ENCODE results near the gene STYXL1.

The STYXL1 gene

DNA sequence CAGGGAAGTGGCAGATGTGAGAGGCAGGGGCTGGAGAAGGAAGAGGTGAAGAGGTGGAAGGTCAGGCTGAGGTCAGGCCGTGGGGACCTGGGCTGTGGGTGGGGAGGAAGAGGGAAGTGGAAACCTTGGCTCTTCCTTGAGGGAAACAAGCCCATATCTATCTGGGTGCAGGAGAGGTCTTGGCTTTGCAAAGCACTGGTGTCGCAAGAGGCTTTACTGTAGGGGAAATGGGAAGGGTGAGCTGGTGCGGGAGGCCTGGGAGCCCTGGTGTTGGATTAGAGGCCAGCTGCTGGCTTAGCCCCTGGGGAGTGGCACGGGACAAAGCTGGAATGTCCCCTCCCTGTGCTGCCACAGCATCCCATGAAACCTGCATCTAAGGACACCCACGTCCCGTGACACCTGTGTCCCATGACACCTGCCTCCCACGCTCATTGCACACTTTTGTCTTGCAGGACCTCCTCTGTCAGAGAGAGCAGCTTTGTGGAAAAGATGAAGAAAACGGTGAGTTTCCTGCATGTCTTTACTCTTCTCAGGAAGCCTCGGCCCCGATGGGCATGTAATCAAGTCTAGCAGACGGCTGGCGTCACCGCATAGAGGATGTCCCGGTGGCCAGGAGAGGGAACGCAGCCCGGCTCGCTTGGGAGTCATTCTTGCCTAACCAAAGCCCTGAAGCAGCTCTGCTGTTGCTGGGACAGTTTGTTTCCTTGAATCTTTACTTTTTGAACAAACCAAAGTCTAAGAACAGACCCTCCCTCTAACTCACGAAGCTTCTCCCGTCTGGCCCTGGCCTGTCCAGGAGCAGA, 75.6 kb downstream of the STYXL1 start:
- FAIRE-seq: no peak

- no peak for FAIRE-seq
These were observed 76.4 kb downstream of the STYXL1 start for GRCh38 chr7:75971309-75971960.

- FAIRE-seq: no peak
These were observed 77.9 kb downstream of the STYXL1 start for GRCh38 chr7:75969704-75970498.

DNA sequence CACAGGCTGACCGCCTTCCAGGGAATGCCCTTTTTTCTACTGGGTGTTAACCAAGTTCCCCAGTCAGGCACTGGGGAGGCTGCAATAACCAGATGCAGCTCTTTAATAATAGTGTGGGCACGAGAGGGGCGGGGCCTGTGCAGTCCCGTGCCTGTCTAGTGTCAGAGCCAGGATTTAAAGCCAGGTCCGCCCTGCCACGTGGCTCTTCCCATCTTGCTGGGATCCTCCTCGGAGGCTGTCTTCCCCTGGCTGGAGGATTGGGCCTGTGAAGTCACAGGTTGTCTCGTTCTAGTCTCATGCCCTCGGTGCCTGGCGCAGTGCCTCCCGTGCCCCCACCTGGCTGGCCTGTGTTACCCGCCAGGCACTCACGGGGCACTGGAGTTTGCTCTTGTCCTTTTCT, 78.6 kb downstream of the STYXL1 start:
- FAIRE-seq: no peak

- FAIRE-seq: no peak
These were observed 79.2 kb downstream of the STYXL1 start for GRCh38 chr7:75968561-75969001.

GRCh38 chr7:75968012-75968411, 79.8 kb downstream of the STYXL1 start:
- FAIRE-seq: no peak

DNA sequence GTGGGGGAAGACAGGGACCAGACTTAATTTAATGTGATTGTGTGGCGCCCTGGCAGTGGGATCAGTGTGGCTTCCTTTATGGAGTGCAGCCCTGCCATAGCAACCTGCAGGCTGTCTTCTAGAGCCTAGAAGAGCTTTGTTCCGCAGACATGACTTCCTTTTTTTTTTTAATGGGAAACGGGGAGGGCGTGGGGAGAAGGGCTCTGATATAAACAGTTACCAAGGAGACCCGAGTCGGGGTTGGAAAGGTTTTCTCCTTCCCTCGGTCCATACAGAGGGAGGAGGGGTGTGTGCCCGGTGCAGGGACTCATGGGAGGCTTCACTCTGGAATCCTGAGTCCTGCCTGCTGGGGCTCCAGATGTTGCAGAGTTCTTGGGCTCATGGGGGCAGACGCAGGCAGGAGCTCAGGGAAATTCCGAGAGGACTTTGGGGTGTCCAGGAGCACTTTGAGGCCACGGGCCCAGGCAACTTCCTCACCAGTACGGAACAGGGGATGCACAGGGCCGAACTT, 80.3 kb downstream of the STYXL1 start:
- no peak for FAIRE-seq

DNA sequence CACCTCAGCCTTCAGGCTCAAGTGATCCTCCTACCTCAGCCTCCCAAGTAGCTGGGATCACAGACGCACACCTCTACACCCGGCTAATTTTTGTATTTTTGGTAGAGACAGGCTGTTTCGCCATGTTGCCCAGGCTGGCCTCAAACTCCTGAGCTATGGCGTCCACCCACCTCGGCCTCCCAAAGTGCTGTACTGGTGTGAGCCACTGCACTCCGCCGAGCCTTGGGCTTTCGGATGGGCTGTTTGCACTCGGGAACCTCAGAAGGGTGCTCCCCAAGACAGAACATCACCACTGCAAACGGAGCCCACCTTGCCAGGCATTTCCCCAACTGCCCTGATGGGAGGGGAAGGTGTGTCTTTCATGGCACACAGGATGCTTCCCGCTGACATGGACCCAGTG, 80.7 kb downstream of the STYXL1 start:
- no peak for FAIRE-seq

DNA sequence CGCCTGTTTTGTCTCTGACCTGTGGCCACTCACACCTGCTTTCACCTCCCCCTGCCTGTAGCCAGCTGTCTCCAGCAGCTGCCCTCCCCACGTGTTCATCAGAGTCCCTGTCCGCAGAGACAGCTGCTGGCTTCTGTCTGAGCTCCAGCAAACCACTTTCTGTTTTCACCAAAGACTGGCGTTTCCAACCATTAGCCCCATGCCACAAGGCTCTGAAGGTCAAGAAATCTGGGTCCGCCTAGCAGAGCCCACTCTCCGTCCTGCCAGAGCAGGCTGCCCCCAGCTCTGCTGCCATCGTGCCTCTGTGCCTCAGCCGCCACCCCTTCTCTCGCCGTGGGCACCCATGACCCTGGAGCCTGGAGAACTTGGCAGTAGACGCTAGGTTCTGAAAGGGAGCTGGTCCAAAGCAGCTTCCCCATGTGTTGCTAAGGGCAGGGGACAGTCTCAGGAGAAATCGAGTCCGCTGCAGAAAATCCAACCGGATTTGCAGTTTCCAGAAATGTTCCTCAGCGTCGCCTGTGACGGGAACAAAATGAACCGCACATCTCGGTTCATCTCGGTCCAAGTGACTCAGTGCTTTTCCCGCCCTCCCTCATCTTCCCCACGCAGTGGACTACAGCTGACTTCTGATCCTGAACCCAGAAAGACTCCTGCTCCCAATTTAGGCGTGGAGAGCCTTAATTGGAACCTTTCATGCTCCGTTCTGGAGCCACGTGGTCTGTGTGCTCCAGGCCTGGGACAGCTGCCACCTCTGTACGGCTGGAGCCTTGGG, 81.4 kb downstream of the STYXL1 start:
- FAIRE-seq: no peak

- no peak for FAIRE-seq
These were observed 82.2 kb downstream of the STYXL1 start for GRCh38 chr7:75965617-75966016.

- FAIRE-seq: no peak
These were observed 84.3 kb downstream of the STYXL1 start for GRCh38 chr7:75963381-75963995.

- no peak for FAIRE-seq
These were observed 85.0 kb downstream of the STYXL1 start for GRCh38 chr7:75962607-75963380.

DNA sequence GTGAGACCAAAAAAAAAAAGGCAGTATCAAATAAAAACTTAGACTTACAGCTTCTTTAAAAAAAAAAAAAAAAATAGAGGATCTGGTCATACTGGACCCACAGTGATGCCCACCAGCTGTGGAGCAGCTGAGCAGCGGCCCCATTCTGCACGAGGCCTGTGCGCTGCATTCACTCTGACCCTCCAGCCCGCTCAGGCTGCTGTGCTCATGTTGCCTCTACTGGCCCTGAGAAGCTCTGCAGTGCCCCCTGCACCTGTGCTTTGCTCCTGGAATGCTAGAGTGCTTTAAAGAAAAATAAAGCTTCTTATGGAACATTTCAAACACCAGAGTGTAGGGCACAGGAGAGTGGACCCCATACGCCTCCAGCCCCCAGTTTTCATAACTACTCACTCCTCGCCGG, 86.6 kb downstream of the STYXL1 start:
- FAIRE-seq: no peak

DNA sequence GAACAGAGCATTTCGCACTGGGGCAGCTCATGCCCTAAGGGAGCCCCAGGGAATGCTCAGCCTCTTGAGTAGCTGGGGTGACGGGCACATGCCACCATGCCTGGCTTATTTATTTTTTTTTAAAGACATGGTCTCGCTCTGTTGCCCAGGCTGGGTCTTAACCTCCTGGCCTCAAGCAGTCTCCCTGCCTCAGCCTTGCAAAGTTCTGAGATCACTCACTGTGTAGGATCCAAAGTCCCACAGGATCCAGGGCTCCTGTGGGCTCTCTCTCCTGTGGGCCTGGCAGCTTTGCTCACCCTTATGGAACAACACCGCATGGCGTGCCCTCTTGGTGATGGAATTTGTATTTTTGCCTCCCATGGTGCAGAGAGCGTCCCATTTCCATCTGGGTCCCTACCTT, 87.4 kb downstream of the STYXL1 start:
- no peak for FAIRE-seq

DNA sequence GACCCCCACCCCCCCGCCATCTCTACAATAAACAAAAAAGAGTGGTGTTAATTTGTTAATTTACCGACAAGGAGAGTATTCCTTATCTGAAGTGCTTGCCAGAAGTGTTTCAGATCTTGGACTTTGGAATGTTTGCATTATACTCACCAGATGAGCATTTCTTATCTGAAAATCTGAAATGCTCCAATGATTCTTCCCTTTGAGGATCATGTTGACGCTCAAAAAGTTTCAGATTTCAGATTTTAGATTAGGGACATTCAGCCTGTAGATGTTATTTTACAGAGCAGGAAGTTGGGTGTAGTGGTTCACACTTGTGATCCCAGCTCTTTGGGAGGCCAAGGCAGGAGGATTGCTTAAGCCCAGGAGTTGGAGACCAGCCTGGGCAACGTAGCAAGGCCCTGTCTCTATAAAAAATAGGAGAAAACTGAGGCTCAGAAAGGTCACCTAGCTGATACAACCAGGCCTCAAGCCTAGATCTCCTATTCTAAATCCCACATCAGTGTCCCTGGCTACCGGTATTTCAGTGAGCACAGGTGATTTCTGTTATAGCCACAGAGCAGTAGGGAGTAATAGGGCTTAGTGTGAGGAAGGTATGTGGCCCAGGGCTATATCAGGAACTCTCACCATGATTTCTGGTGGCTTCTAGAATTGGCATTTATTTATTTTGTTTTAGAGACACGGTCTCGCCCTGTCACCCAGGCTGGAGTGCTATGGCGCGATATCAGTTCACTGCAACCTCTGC, 88.8 kb downstream of the STYXL1 start:
- no peak for FAIRE-seq

DNA sequence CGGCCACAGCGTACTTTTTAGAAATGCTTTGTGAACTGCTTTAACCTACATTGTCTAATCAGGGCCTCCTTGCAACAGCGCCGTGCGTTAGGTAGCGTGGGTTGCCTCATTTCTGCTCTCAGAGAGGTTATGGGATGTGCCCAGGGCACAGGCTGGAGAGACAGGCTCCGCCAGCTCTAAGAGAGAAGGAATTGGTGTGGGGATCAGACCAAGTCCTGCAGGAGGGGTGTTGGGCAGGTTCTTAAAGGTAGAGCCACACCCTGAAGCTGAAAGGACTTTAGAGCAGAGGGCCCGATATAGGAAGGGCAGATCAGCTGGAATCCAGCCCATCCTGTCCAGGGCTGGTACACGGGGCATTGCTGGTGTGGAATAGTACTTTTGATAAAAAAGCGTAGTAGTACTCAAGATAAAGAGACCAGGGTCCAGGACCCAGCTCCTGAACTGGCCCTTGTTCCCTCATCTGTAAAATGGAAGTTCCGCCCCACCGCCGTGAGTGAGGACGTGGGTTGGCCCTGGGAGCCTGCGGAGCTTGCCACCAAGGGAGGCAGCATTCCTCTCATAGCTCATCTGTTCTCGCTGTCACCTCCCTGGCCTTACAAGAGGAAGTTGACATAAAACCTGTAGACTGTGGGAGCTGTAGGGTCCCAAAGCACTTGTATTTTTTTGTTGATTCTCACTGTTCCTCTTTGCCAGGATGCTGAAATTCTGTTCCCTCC, 90.6 kb downstream of the STYXL1 start:
- FAIRE-seq: no peak

DNA sequence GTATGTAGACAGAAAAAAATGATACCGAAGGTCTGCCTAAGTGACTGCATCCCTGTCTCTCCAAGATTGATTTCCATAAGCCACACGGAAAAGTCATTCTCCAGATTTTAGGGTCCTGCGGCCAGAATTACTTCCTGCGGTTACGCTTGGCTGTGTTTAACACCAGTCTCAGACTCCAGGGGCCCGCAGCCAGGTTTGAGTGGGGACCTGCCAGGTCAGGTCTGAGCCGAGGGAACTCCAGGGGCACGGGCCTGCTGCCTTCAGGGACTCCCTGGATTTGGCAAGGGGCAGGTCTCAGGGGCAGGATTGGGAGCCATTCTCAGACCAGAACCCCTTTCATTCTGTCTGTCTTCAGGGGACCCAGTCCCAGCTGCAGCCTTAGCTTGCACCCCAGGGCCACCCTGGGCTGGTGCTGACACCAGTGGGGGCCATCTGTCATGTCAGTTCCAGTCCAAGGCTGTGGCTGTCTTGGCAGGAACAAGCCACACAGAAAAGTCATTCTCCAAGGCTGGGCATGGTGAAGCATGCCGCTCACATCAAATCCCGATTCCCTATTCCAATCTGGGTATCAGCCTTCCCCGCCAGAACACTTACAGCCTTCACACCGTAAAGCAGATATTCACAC, 92.4 kb downstream of the STYXL1 start:
- no peak for FAIRE-seq

DNA sequence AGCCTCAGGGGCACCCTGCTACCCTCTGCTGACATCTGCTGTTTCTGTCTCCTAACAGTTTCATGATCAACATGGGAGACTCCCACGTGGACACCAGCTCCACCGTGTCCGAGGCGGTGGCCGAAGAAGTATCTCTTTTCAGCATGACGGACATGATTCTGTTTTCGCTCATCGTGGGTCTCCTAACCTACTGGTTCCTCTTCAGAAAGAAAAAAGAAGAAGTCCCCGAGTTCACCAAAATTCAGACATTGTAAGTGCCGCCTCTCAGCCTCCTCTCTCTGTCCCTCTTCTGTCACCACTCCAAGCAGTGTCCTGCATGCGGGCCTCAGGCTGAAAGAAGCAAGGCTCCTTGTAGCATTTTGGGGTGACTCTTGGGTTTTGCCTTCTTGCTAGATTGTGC, 93.9 kb downstream of the STYXL1 start:
- FAIRE-seq: no peak

DNA sequence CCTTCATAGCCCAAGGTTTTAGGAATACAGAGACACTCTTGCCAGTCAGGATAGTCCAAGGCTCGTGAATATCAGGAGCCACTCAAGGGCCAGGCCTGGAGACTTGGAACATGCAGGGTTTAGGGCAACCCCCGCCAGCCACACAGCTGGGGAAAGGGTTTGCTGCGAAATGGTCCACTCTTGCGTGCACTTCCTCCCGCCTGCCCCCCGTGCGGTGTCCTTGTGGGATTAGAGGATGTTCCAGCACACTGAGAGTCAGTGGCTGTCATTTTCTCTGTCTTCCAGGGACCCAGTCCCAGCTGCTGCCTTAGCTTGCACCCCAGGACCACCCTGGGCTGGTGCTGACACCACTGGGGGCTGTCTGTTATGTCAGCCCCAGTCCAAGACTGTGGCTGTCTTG, 94.4 kb downstream of the STYXL1 start:
- no peak for FAIRE-seq

GRCh38 chr7:75951506-75951905, 96.3 kb downstream of the STYXL1 start:
- no peak for FAIRE-seq

All from A204.1 (cell line).